Transverse colon (tissue), 4 donors: ENCODE measurements around the gene SORCS3. TPM values are rescaled to one million over a fixed set of nuclear protein-coding genes. Genes with fewer than 3 reads are reported as not detected.

Experiments used
- DNase-seq: peaks from one replicate; pipeline ENCODE4 v3.0.0-alpha.2; 2019
- H3K27ac ChIP-seq, 4 donors: fragments of 200-600 bp; sonication (generic); 2 replicates each; pipeline ENCODE4 v1.5.1; 2016 to 2018; ENCODE audit warnings: inconsistent platforms in 4 of 4
- H3K27me3 ChIP-seq: fragments of 200-600 bp; sonication (generic); 2 replicates; pipeline ENCODE4 v1.5.1; 2017; ENCODE audit warnings: inconsistent platforms
- H3K36me3 ChIP-seq, 4 donors: fragments of 200-600 bp; sonication (generic); 2 replicates each; pipeline ENCODE4 v1.5.1; 2017 to 2019; ENCODE audit warnings: inconsistent platforms in 4 of 4
- H3K4me1 ChIP-seq, 4 donors: fragments of 200-600 bp; sonication (generic); 2 replicates each; pipeline ENCODE4 v1.5.1; 2017 to 2020; ENCODE audit warnings: inconsistent platforms in 4 of 4
- H3K4me3 ChIP-seq, 4 donors: fragments of 200-600 bp; sonication (generic); 1 replicate in 1 of 4; 2 replicates in 3 of 4; pipeline versions ENCODE4 v1.5.1 to v1.6.1; 2017 to 2019; ENCODE audit warnings: inconsistent platforms in 4 of 4
- H3K9me3 ChIP-seq, 2 donors: fragments of 200-600 bp; sonication (generic); 2 replicates each; pipeline ENCODE4 v1.5.1; 2017 to 2019; ENCODE audit warnings: inconsistent platforms in 2 of 2
- CTCF ChIP-seq, 5 experiments: fragments of 200-600 bp in 3 of 5; fragments of 450-650 bp in 2 of 5; sonication (generic) in 3 of 5; IDR thresholded peaks; 1 replicate in 2 of 5; 2 replicates in 3 of 5; pipeline ENCODE4 v1.5.1; 2016 to 2017; ENCODE audit warnings: antibody characterized with exemption in 5 of 5, inconsistent platforms in 3 of 5, mild to moderate bottlenecking in 2 of 5, moderate library complexity in 1 of 5
- EP300 ChIP-seq: sonication (generic); formaldehyde crosslinking; IDR thresholded peaks from one replicate; pipeline ENCODE4 v1.6.1; 2017; ENCODE audit warnings: antibody characterized with exemption, low read depth
- POLR2A ChIP-seq: fragments of 450-650 bp; IDR thresholded peaks from one replicate; pipeline ENCODE4 v1.6.1; 2016; ENCODE audit warnings: antibody characterized with exemption, mild to moderate bottlenecking, moderate library complexity
- POLR2AphosphoS5 ChIP-seq, 3 donors: sonication (generic); formaldehyde crosslinking; IDR thresholded peaks; one replicate each; pipeline ENCODE4 v1.6.1; 2016; ENCODE audit warnings: antibody characterized with exemption in 3 of 3
- WGBS, 2 donors: methylation state at CpG; one replicate each; pipeline ENCODE4 v1.1.5; 2018; ENCODE audit warnings: low coverage in 1 of 2; 5-methylcytosine and 5-hydroxymethylcytosine counted together
- in situ Hi-C, 4 donors: fragments of 200-750 bp; cut with MboI; loops; one replicate each; pipeline versions ENCODE4 v1.15.0 to v1.15.1; 2017; ENCODE audit warnings: low sequenced_read_pairs in 3 of 4, low pct_ligation_motif_present in 1 of 4, low pct_unique_long_range_greater_than_20kb in 1 of 4
- intact Hi-C: fragments of 100-400 bp; cut with DNase I; formaldehyde crosslinking; loops from one replicate; pipeline ENCODE4 v1.15.1; 2023; ENCODE audit warnings: low total_unique reads
- total RNA-seq, 4 donors: library from RNA; depleted of rRNA; stranded (reverse); fragments of >200 nt; gene quantifications; one replicate each; pipeline ENCODE4 v1.1.0, GENCODE V29; 2016

The SORCS3 gene
- total RNA-seq, 4 donors from 2014 or later: 0.14 to 0.32 TPM; not detected in 2

GRCh38 chr10:104617831-104618230 is 23.3 kb upstream of the SORCS3 start:
- WGBS, 2 donors: 71 to 75% methylated on average over 2 of the region's 2 CpGs
- Histone ChIP-seq H3K36me3 (no peaks in the 10 kb centered on the region), H3K4me3 (no peak overlapping the region), H3K4me1 (no peaks in the 10 kb centered on the region), H3K27me3 (no peaks in the 10 kb centered on the region), H3K9me3 (no peaks in the 10 kb centered on the region), H3K27ac (no peak overlapping the region)
- in situ Hi-C loops: no loop called here
- DNase-seq: no peak
- intact Hi-C loops: no loop called here
- TF ChIP-seq CTCF (IDR thresholded peaks at IDR 0.05) (no peak), POLR2AphosphoS5 (IDR thresholded peaks at IDR 0.05) (no peak), EP300 (no peak)

- Histone ChIP-seq H3K9me3 (no peaks in the 10 kb centered on the region), H3K27ac (no peak overlapping the region), H3K27me3 (no peaks in the 10 kb centered on the region), H3K4me1 (no peaks in the 10 kb centered on the region), H3K36me3 (no peaks in the 10 kb centered on the region), H3K4me3 (no peak overlapping the region)
- intact Hi-C loops (no loop called here), in situ Hi-C loops (no loop called here)
- no peak for DNase-seq
- TF ChIP-seq EP300 (no peak), POLR2AphosphoS5 (IDR thresholded peaks at IDR 0.05) (no peak), POLR2A (no peak), CTCF (IDR thresholded peaks at IDR 0.05) (no peak)
- WGBS, 2 donors: 69% methylated on average over 1 of the region's 1 CpG; no CpG with 5 or more reads in 1 of the 2 donors
Measured at GRCh38 chr10:104622175-104622574, 18.9 kb upstream of the SORCS3 start.

- WGBS, 2 donors: 12 to 31% methylated on average over 2 to 4 of the region's 4 CpGs
- in situ Hi-C loops (no loop called here), intact Hi-C loops (no loop called here)
- H3K4me1 ChIP-seq: no peaks in the 10 kb centered on the region
- no peak overlapping the region for H3K4me3 ChIP-seq
- no peaks in the 10 kb centered on the region for H3K27me3 ChIP-seq
- TF ChIP-seq POLR2AphosphoS5 (IDR thresholded peaks at IDR 0.05) (no peak), POLR2A (no peak), EP300 (no peak), CTCF (IDR thresholded peaks at IDR 0.05) (peak in 1 of 5 experiments; percentile 12)
- DNase-seq: no peak
- no peaks in the 10 kb centered on the region for H3K36me3 ChIP-seq
- no peak overlapping the region for H3K27ac ChIP-seq
- no peaks in the 10 kb centered on the region for H3K9me3 ChIP-seq
Measured at GRCh38 chr10:104622598-104623209, 18.4 kb upstream of the SORCS3 start.

- no peak for DNase-seq
- Histone ChIP-seq H3K36me3 (no peaks in the 10 kb centered on the region), H3K9me3 (no peaks in the 10 kb centered on the region), H3K27ac (no peak overlapping the region), H3K27me3 (no peaks in the 10 kb centered on the region), H3K4me3 (no peak overlapping the region), H3K4me1 (no peaks in the 10 kb centered on the region)
- WGBS, 2 donors: 80 to 91% methylated on average over 5 to 26 of the region's 26 CpGs
- intact Hi-C loops: no loop called here
- no peak for TF ChIP-seq POLR2AphosphoS5 (IDR thresholded peaks at IDR 0.05)
- no peak for TF ChIP-seq CTCF (IDR thresholded peaks at IDR 0.05)
- no peak for TF ChIP-seq EP300
- no peak for TF ChIP-seq POLR2A
- in situ Hi-C loops: no loop called here
Measured at GRCh38 chr10:104630731-104631130, 10.4 kb upstream of the SORCS3 start.
